Chondrocyte (in vitro differentiated cells): ENCODE results near the gene IMMP2L. TPM values are rescaled to one million over a fixed set of nuclear protein-coding genes. Genes with fewer than 3 reads are reported as not detected.

Experiments
- DNase-seq: peaks from one replicate; pipeline ENCODE4 v3.0.0; 2021; ENCODE audit warnings: mixed read lengths, low spot score
- H3K27ac Mint-ChIP-seq: one replicate; pipeline ENCODE4 v1.8.0; 2021; ENCODE audit warnings: mild to moderate bottlenecking, moderate library complexity, mixed read lengths; ENCODE audit not compliant: unreplicated experiment
- H3K27me3 Mint-ChIP-seq: 2 replicates; pipeline ENCODE4 v1.8.0; 2021; ENCODE audit warnings: low read depth, mixed read lengths
- H3K36me3 Mint-ChIP-seq: 2 replicates; pipeline ENCODE4 v1.8.0; 2021; ENCODE audit warnings: low read depth, mixed read lengths
- H3K4me1 Mint-ChIP-seq: 2 replicates; pipeline ENCODE4 v1.8.0; 2021; ENCODE audit warnings: low read depth, mild to moderate bottlenecking, mixed read lengths
- H3K4me3 Mint-ChIP-seq: one replicate; pipeline ENCODE4 v1.8.0; 2021; ENCODE audit warnings: mild to moderate bottlenecking, moderate library complexity, mixed read lengths; ENCODE audit not compliant: unreplicated experiment
- H3K9me3 Mint-ChIP-seq: 2 replicates; pipeline ENCODE4 v1.8.0; 2021; ENCODE audit warnings: low read depth, mixed read lengths
- total RNA-seq: library from RNA; stranded (reverse); gene quantifications from 3 replicates; pipeline ENCODE4 v1.2.1, GENCODE V29; 2021
- TF ChIP-seq, protein P1 (sequence below): fragments of 200-600 bp; sonication (generic); IDR thresholded peaks from 2 replicates; pipeline ENCODE4 v1.5.0; 2021; ENCODE audit warnings: antibody characterized with exemption, mild to moderate bottlenecking, moderate library complexity

Gene IMMP2L
- total RNA-seq, 1 donor from 2014 or later: 6.1 TPM

DNA sequence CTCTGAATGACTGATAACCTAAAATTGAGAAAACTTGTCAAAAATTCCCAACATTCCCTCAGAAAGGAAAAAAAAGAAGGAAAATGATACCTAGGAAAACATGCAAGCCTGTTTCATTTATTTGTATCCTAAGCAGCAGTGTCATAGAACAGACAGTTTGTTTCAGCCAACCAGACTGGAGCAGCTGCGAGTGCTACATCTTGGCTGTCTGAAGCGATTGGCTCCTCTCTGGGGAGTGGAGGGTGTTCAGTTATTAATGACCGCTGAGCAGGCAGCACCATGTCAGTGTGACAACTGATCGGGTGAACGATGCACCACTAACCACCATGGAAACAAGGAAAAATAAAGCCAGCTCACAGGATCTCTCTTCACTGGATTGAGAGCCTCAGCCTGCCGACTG is 471.4 kb downstream of the IMMP2L start, which contains the start of gene LRRN3:
TSS of gene LRRN3 (plus strand) at position 282 of the 400 bp plus-strand sequence. CDS start 31,646 bp downstream, outside the sequence.
- H3K4me3 Mint-ChIP-seq: peak within 1 kb of the TSS; percentile 80
- peaks cover 26% of the 10 kb centered on the region for H3K4me1 Mint-ChIP-seq
- peak within 1 kb of the TSS; percentile 85 for H3K27ac Mint-ChIP-seq
- TF ChIP-seq, protein P1, sequence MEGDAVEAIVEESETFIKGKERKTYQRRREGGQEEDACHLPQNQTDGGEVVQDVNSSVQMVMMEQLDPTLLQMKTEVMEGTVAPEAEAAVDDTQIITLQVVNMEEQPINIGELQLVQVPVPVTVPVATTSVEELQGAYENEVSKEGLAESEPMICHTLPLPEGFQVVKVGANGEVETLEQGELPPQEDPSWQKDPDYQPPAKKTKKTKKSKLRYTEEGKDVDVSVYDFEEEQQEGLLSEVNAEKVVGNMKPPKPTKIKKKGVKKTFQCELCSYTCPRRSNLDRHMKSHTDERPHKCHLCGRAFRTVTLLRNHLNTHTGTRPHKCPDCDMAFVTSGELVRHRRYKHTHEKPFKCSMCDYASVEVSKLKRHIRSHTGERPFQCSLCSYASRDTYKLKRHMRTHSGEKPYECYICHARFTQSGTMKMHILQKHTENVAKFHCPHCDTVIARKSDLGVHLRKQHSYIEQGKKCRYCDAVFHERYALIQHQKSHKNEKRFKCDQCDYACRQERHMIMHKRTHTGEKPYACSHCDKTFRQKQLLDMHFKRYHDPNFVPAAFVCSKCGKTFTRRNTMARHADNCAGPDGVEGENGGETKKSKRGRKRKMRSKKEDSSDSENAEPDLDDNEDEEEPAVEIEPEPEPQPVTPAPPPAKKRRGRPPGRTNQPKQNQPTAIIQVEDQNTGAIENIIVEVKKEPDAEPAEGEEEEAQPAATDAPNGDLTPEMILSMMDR: no peak
- DNase-seq: no peak
- H3K36me3 Mint-ChIP-seq: no peaks in the 10 kb centered on the region
- H3K9me3 Mint-ChIP-seq: no peaks in the 10 kb centered on the region
- H3K27me3 Mint-ChIP-seq: no peaks in the 10 kb centered on the region

DNA sequence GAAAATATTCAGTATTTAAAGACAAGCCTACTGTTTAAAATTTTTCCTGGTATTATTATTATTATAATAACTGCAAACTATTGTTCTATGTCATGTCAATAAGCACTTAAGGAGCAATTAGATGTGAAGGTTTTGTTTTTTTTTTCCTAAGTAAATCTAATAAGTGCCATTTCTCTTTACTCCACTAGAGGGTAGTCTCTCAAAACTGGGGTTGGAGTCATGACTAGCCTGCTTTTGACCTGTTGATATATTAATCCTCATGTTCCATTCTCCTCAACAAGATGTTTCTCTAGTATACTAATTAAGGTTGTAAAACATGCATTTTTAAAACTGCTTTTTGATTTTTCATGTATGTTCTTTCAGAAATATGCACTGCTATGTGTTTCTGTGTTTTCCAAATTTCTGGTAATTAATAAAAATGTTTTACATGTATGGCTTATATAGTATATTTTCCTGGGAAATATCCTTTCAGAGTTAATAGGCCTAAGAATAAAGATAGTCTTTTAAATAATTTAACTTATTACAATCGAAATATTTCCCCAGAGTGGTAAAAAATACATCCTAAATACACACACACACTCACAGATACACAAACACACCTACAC is 472.4 kb downstream of the IMMP2L start:
- DNase-seq: no peak
- no peaks in the 10 kb centered on the region for H3K27me3 Mint-ChIP-seq
- H3K9me3 Mint-ChIP-seq: no peaks in the 10 kb centered on the region
- TF ChIP-seq, protein P1: peak; percentile 92
- no peak overlapping the region for H3K4me3 Mint-ChIP-seq
- H3K4me1 Mint-ChIP-seq: peaks cover 26% of the 10 kb centered on the region
- no peaks in the 10 kb centered on the region for H3K36me3 Mint-ChIP-seq
- no peak overlapping the region for H3K27ac Mint-ChIP-seq

DNA sequence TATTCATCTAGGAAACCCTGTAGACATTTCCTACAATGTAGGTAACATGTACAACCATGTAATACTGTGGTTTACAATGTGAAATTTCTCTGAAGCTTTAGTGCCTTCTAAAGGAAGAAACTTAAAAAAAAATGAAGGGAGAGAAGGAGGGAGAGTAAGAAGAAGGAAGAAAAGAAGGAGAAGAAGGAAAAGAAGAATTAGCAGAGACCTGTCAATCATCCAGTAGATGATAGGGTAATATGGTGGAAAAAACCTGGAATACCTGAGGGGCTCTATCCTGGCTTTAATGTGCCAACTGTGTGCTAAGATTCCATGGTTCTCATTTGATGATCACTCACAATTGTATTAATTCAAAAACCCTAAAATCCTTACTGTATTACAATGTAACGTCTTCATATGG is 474.0 kb downstream of the IMMP2L start:
- peaks cover 33% of the 10 kb centered on the region for H3K4me1 Mint-ChIP-seq
- DNase-seq: no peak
- no peak overlapping the region for H3K4me3 Mint-ChIP-seq
- H3K27ac Mint-ChIP-seq: no peak overlapping the region
- H3K36me3 Mint-ChIP-seq: no peaks in the 10 kb centered on the region
- H3K9me3 Mint-ChIP-seq: no peaks in the 10 kb centered on the region
- H3K27me3 Mint-ChIP-seq: no peaks in the 10 kb centered on the region
- TF ChIP-seq, protein P1: no peak

DNA sequence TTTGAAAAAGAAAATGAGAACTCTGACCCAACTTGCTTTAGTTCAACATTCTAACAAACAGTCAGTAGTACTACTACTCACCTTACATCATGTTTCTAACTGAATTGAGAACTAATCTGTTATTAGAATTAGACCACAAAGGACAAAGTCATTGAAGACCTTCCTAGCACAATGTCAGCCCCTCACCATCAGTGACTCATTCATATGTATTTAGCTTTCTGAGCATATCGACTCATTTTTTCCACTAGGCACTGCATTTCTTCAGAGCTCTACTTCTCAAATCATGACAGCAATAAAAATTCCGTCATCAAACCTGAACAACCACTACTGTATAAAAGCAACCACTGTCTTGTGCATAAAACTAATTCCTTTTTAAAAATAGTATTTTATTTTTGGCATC is 475.8 kb downstream of the IMMP2L start:
- Mint-ChIP-seq H3K36me3 (no peaks in the 10 kb centered on the region), H3K4me1 (peaks cover 40% of the 10 kb centered on the region), H3K9me3 (no peaks in the 10 kb centered on the region), H3K4me3 (no peak overlapping the region), H3K27me3 (no peaks in the 10 kb centered on the region), H3K27ac (no peak overlapping the region)
- TF ChIP-seq, protein P1: no peak
- DNase-seq: no peak

DNA sequence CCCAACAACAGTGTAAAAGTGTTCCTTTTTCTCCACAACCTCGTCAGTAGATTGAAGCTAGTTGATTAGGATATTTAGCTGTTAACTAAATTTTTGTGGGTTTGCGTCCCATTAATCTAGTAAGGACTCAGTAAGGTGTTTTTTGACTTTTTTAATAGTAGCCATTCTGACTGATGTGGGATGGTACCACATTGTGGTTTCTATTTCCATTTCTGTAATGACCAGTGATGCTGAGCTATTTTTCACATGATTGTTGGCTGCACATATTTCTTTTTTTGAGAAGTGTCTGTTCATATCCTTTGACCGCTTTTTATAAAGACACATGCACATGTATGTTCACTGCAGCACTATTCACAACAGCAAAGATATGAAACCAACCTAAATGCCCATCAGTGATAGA is 476.9 kb downstream of the IMMP2L start:
- no peaks in the 10 kb centered on the region for H3K9me3 Mint-ChIP-seq
- no peak for DNase-seq
- no peaks in the 10 kb centered on the region for H3K27me3 Mint-ChIP-seq
- H3K36me3 Mint-ChIP-seq: no peaks in the 10 kb centered on the region
- TF ChIP-seq, protein P1: no peak
- no peak overlapping the region for H3K27ac Mint-ChIP-seq
- H3K4me3 Mint-ChIP-seq: no peak overlapping the region
- peaks cover 30% of the 10 kb centered on the region for H3K4me1 Mint-ChIP-seq
